Measurements from ENCODE around the gene GRK4.

GRCh38 chr4:3077796-3078195 is 114.4 kb downstream of the GRK4 start:
- TF ChIP-seq CTCF (IDR thresholded peaks at IDR 0.05; ENCODE audit: insufficient read depth, low read depth, low read length) (no peak), EZH2 (IDR thresholded peaks at IDR 0.05; ENCODE audit: insufficient read depth, low read length) (no peak)
